CD14-positive monocyte (primary cell): ENCODE data around the gene NCAM1. TPM values are rescaled to one million over a fixed set of nuclear protein-coding genes. Genes with fewer than 3 reads are reported as not detected.

Source experiments
- DNase-seq, 3 donors: peaks; one replicate each; pipeline ENCODE4 v3.0.0-alpha.2; 2011 to 2022
- H2AFZ ChIP-seq: 2 replicates; pipeline ENCODE4 v1.6.0; 2012; ENCODE audit warnings: mild to moderate bottlenecking, low read depth, low read length, inconsistent platforms; ENCODE audit not compliant: insufficient read depth, poor library complexity, severe bottlenecking
- H3K27ac ChIP-seq, 2 donors: 1 replicate in 1 of 2; 2 replicates in 1 of 2; pipeline ENCODE4 v1.5.1; 2012 to 2013; ENCODE audit warnings: low read length in 2 of 2, control low read depth in 1 of 2, inconsistent platforms in 1 of 2, low read depth in 1 of 2, mild to moderate bottlenecking in 1 of 2
- H3K27me3 ChIP-seq, 2 donors: one replicate each; pipeline versions ENCODE4 v1.6.0 to v1.6.1; 2011 to 2013; ENCODE audit warnings: low read length in 2 of 2; ENCODE audit not compliant: control insufficient read depth in 2 of 2, insufficient read depth in 2 of 2
- H3K36me3 ChIP-seq, 2 donors: replicated peaks in 1 of 2; 1 replicate in 1 of 2; 2 replicates in 1 of 2; pipeline versions ENCODE4 v1.5.1 to v1.6.1; 2012 to 2013; ENCODE audit warnings: low read length in 2 of 2, control low read depth in 1 of 2, inconsistent platforms in 1 of 2, mild to moderate bottlenecking in 1 of 2; ENCODE audit not compliant: insufficient read depth in 2 of 2, control insufficient read depth in 1 of 2
- H3K4me1 ChIP-seq, 2 donors: 1 replicate in 1 of 2; 2 replicates in 1 of 2; pipeline versions ENCODE4 v1.5.1 to v1.6.1; 2012 to 2013; ENCODE audit warnings: low read length in 2 of 2, control low read depth in 1 of 2, inconsistent platforms in 1 of 2, mild to moderate bottlenecking in 1 of 2, moderate library complexity in 1 of 2; ENCODE audit not compliant: insufficient read depth in 2 of 2, control insufficient read depth in 1 of 2
- H3K4me2 ChIP-seq: replicated peaks from 2 replicates; pipeline ENCODE3; 2012; ENCODE audit warnings: low read length, moderate library complexity, mild to moderate bottlenecking; ENCODE audit not compliant: poor library complexity, severe bottlenecking; ENCODE audit errors: extremely low read depth
- H3K4me3 ChIP-seq, 3 experiments: fragments of 200-600 bp in 1 of 3; sonication (generic) in 1 of 3; replicated peaks in 1 of 3; 1 replicate in 2 of 3; 2 replicates in 1 of 3; pipeline ENCODE4 v1.5.1; 2011 to 2013; ENCODE audit warnings: low read length in 3 of 3, mild to moderate bottlenecking in 3 of 3, control low read depth in 2 of 3, low read depth in 2 of 3, inconsistent platforms in 1 of 3, moderate library complexity in 1 of 3
- H3K79me2 ChIP-seq: 2 replicates; pipeline ENCODE4 v1.6.0; 2012; ENCODE audit warnings: mild to moderate bottlenecking, control low read depth, inconsistent platforms, low read length, moderate library complexity; ENCODE audit not compliant: insufficient read depth
- H3K9ac ChIP-seq: 2 replicates; pipeline ENCODE4 v1.6.0; 2017; ENCODE audit warnings: low read length, mild to moderate bottlenecking; ENCODE audit not compliant: insufficient read depth, poor library complexity, severe bottlenecking
- H3K9me3 ChIP-seq, 2 donors: replicated peaks in 1 of 2; 1 replicate in 1 of 2; 2 replicates in 1 of 2; pipeline versions ENCODE4 v1.5.1 to v1.6.1; 2012 to 2013; ENCODE audit warnings: low read length in 2 of 2, control low read depth in 1 of 2; ENCODE audit not compliant: control insufficient read depth in 1 of 2, insufficient read depth in 1 of 2
- H4K20me1 ChIP-seq: 2 replicates; pipeline ENCODE4 v1.6.0; 2012; ENCODE audit warnings: mild to moderate bottlenecking, low read length, control low read depth, moderate library complexity; ENCODE audit not compliant: insufficient read depth
- H3K27ac Mint-ChIP-seq, 7 donors: one replicate each; pipeline ENCODE4 v1.8.0; 2020; ENCODE audit warnings: mild to moderate bottlenecking in 7 of 7, mixed read lengths in 7 of 7, moderate library complexity in 6 of 7, inconsistent platforms in 2 of 7
- H3K27me3 Mint-ChIP-seq, 3 donors: one replicate each; pipeline ENCODE4 v1.8.0; 2021 to 2022; ENCODE audit warnings: low read depth in 3 of 3, mild to moderate bottlenecking in 3 of 3, mixed read lengths in 3 of 3, moderate library complexity in 3 of 3, inconsistent platforms in 1 of 3
- H3K36me3 Mint-ChIP-seq, 2 donors: one replicate each; pipeline ENCODE4 v1.8.0; 2020; ENCODE audit warnings: mixed read lengths in 2 of 2, inconsistent platforms in 1 of 2, mild to moderate bottlenecking in 1 of 2
- H3K4me1 Mint-ChIP-seq: one replicate; pipeline ENCODE4 v1.8.0; 2020; ENCODE audit warnings: mild to moderate bottlenecking, mixed read lengths
- H3K4me3 Mint-ChIP-seq, 2 donors: one replicate each; pipeline ENCODE4 v1.8.0; 2020; ENCODE audit warnings: mild to moderate bottlenecking in 2 of 2, mixed read lengths in 2 of 2, moderate library complexity in 1 of 2
- H3K9me3 Mint-ChIP-seq, 7 donors: one replicate each; pipeline ENCODE4 v1.8.0; 2020 to 2022; ENCODE audit warnings: mixed read lengths in 7 of 7, mild to moderate bottlenecking in 6 of 7, moderate library complexity in 6 of 7, inconsistent platforms in 2 of 7
- CTCF ChIP-seq: fragments of 200-600 bp; IDR thresholded peaks from one replicate; pipeline ENCODE4 v1.8.0; 2022; ENCODE audit warnings: antibody characterized with exemption, mild to moderate bottlenecking
- WGBS: methylation state at CpG from one replicate; pipeline ENCODE4 v1.1.5; 2013; ENCODE audit warnings: missing lambda C conversion rate; ENCODE audit not compliant: insufficient coverage; 5-methylcytosine and 5-hydroxymethylcytosine counted together
- intact Hi-C, 2 donors: fragments of 100-400 bp; cut with micrococcal nuclease; formaldehyde crosslinking; loops; one replicate each; pipeline versions ENCODE4 v1.15.0 to v1.15.1; 2023
- polyA plus RNA-seq, 3 donors: library from polyadenylated mRNA; depleted of rRNA in 1 of 3; unstranded in 2 of 3; stranded (reverse) in 1 of 3; fragments of 300-500 nt in 2 of 3; fragments of >200 nt in 1 of 3; fragmentation: Illumina TruSeq in 2 of 3; gene quantifications; 1 replicate in 2 of 3; 2 replicates in 1 of 3; pipeline ENCODE4 v1.2.3, GENCODE V29; 2012 to 2021

Gene NCAM1
- polyA plus RNA-seq, 3 donors: 0.65 to 0.69 TPM; not detected in 1

GRCh38 chr11:113313601-113314000 lies 352.4 kb downstream of the NCAM1 start:
- TF ChIP-seq CTCF: no peak
- no peaks in the 10 kb centered on the region for H4K20me1 ChIP-seq
- H3K4me1 ChIP-seq: peaks cover 11 to 13% of the 10 kb centered on the region in 2 donors
- Mint-ChIP-seq H3K4me1 (peaks cover 11% of the 10 kb centered on the region), H3K27me3 (peaks cover 1 to 3% (median 3%) of the 10 kb centered on the region in 3 donors), H3K36me3 (peaks cover 0 to 5% of the 10 kb centered on the region in 2 donors), H3K9me3 (no peaks in the 10 kb centered on the region), H3K4me3 (no peak overlapping the region), H3K27ac (peak overlapping the region in 1 of 7 donors; percentile 70)
- no peak overlapping the region for H3K9ac ChIP-seq
- DNase-seq: no peak
- 100% methylated on average over 1 of the region's 3 CpGs for WGBS
- H3K9me3 ChIP-seq: no peaks in the 10 kb centered on the region
- no peak overlapping the region for H3K4me3 ChIP-seq
- H3K4me2 ChIP-seq: no peak overlapping the region
- intact Hi-C loops: loop anchor here (5.0 to 10.0 kb wide), 5 partner anchors 459 to 1549 kb away; partner anchors contain the start of genes ZW10 (in 2 of the 2), CLDN25 (in 1 of the 2), PPP2R1B (in 1 of the 2) and USP28 (in 1 of the 2)
- H3K79me2 ChIP-seq: no peaks in the 10 kb centered on the region
- H3K36me3 ChIP-seq: no peaks in the 10 kb centered on the region
- no peak overlapping the region for H2AFZ ChIP-seq
- no peak overlapping the region for H3K27ac ChIP-seq
- no peaks in the 10 kb centered on the region for H3K27me3 ChIP-seq

- Mint-ChIP-seq H3K4me3 (peak overlapping the region; percentile 78 to 89), H3K4me1 (peaks cover 11% of the 10 kb centered on the region), H3K27ac (peak overlapping the region in 1 of 7 donors; percentile 30), H3K9me3 (no peaks in the 10 kb centered on the region), H3K36me3 (peaks cover 0 to 5% of the 10 kb centered on the region in 2 donors), H3K27me3 (peaks cover 0 to 3% (median 1%) of the 10 kb centered on the region in 3 donors)
- Histone ChIP-seq H3K79me2 (no peaks in the 10 kb centered on the region), H3K27me3 (no peaks in the 10 kb centered on the region), H3K4me1 (peaks cover 11 to 13% of the 10 kb centered on the region in 2 donors), H4K20me1 (no peaks in the 10 kb centered on the region), H3K9me3 (no peaks in the 10 kb centered on the region), H3K9ac (peak overlapping the region; percentile 77), H2AFZ (peak overlapping the region; percentile 97), H3K4me3 (peak overlapping the region in 2 of 3 experiments; percentile 73 to 88), H3K36me3 (no peaks in the 10 kb centered on the region), H3K27ac (no peak overlapping the region), H3K4me2 (peak overlapping the region; percentile 86)
- no peak for TF ChIP-seq CTCF
- DNase-seq: no peak
- intact Hi-C loops: loop anchor here (5.0 to 10.0 kb wide), 5 partner anchors 458 to 1549 kb away; partner anchors contain the start of genes ZW10 (in 2 of the 2), CLDN25 (in 1 of the 2), PPP2R1B (in 1 of the 2) and USP28 (in 1 of the 2)
- WGBS: 2% methylated on average over 8 of the region's 9 CpGs
These were observed 352.8 kb downstream of the NCAM1 start for GRCh38 chr11:113314065-113314388.
